GM12801 (cell line): Measurements from ENCODE around the gene INPP5D.

Experiments used
- TF ChIP-seq, protein P1 (sequence below): IDR thresholded peaks from one replicate; pipeline ENCODE4 v1.5.1; 2011; ENCODE audit warnings: control low read depth; ENCODE audit not compliant: insufficient read length; ENCODE audit errors: extremely low read depth

Gene INPP5D

DNA sequence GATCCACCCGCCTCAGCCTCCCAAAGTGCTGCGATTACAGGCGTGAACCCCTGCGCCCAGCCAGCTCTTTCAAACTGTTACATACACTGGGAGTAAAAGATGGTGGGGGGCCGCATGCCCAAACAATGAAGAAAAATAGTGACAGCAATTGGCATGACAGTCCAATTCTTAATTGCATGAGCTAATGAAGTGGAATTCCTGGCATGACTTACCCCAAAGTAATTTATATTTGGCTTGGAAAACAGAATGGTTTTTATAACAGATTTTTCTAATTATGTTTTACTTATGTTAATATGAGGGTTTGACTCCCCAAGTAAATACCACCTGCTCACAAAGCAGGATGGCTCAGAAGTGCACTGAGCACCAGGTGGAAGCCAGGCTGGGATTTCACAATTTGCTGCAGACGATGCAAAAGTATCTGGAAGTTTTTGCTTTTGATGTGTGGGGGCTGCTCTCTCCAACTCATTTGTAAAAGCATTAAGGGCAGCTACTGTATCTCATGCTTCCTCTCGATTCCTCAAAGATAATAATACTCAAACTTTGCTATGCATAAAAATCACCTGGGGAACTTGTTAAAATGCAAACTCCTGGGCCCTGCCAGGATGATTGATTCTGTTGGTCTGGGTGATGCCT is 167.3 kb downstream of the INPP5D start:
- TF ChIP-seq, protein P1, sequence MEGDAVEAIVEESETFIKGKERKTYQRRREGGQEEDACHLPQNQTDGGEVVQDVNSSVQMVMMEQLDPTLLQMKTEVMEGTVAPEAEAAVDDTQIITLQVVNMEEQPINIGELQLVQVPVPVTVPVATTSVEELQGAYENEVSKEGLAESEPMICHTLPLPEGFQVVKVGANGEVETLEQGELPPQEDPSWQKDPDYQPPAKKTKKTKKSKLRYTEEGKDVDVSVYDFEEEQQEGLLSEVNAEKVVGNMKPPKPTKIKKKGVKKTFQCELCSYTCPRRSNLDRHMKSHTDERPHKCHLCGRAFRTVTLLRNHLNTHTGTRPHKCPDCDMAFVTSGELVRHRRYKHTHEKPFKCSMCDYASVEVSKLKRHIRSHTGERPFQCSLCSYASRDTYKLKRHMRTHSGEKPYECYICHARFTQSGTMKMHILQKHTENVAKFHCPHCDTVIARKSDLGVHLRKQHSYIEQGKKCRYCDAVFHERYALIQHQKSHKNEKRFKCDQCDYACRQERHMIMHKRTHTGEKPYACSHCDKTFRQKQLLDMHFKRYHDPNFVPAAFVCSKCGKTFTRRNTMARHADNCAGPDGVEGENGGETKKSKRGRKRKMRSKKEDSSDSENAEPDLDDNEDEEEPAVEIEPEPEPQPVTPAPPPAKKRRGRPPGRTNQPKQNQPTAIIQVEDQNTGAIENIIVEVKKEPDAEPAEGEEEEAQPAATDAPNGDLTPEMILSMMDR: no peak

DNA sequence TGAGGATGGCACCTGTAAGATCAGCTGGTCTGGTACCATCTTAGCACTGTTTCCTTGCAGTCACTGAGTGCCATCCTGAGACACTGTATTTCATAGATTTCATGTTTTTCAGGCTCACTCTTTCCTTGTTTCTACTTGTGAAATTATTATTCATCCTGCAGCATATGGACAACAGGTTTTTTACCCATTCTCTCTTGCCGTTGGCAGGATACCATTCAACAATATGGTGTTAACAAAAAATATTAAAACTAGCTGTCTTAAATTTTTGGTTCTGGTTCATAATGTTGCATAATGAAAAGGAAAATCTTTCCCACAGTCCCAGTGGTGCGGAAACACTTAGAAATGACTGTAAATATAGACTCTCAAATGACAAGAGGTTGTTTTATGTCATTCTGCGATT is 168.2 kb downstream of the INPP5D start:
- TF ChIP-seq, protein P1: no peak

DNA sequence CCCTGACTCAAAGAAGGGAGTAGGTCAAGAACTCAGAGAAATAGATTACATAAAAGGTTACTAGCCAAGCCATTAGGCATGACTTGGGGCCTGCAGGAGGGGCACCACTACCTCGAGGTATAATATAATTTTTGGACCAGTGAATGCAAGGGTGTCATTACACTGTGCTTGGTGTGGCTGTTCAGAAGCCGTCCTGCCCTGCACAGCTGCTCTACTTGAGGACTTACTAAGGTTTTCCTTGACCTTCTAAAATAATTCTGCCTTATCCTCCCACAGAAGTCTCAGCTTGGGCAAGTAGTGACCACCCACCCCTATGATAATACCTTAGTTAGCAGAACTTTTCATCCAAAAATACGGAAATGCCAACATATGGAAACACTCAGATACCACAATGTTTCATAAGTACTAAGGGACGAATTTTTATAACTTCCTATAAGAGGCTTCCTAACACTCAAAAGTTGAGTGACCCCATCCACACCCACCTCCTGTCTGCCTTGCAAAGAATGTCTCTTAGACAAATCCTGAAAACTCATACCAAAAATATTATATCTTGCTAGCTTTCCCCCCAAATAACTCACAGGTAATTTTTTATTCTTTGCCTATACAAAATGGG is 173.6 kb downstream of the INPP5D start:
- TF ChIP-seq, protein P1: no peak

DNA sequence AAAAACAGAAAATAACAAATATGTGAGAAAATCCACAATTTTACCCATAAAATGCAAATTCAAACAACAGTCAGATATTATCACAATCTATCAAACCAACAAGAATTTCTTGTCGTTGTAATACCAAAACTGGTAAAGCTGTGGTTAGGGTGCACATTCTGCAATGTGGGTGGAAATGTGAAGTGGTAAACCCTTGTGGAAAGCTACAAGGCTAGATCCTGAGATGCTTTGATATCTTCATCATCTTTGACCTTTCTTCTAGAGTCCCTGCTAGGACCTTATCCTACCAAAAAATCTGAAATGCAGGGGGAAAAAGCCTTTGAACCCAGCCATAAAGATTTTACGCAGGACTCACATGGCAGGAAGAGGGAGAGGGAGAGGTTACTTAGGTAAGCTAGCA is 174.1 kb downstream of the INPP5D start:
- TF ChIP-seq, protein P1: no peak

DNA sequence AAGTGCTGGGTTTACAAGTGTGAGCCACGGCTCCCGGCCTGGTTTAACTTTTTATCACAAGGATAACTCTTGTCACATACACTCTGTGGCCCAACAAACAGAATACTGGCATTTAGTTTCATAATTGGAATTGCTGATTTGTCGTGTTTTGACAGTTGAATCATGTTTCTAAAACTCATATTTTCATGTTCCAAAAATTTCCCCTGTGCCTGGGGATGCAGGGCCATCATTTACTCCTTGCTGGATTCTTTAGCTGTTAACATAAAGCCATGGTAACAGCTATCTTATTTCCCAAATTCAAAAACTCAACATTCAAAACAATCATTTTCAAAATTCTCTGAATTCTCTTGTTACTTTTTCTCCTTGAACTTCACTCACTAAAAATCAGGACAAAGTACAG is 174.9 kb downstream of the INPP5D start:
- TF ChIP-seq, protein P1: no peak

DNA sequence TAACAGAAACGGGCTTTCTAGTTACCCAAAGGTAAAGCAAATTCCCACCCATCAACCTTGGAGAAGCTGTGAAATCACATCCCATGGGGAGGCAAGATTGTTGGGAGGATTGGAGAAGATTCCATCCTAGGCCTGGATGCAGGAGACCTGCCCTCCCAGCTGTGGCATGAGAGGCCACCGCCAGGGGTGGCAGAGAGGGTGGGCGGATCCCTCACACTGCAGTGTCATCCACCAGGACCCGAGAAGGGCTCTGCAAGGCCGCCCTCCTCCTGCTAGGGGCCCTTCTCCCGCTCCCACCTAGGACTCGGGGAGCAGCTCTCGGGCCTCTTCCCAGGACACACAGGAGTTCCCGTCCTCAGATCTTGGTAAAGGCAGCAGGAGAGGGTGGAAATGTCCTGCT is 175.8 kb downstream of the INPP5D start:
- TF ChIP-seq, protein P1: no peak

DNA sequence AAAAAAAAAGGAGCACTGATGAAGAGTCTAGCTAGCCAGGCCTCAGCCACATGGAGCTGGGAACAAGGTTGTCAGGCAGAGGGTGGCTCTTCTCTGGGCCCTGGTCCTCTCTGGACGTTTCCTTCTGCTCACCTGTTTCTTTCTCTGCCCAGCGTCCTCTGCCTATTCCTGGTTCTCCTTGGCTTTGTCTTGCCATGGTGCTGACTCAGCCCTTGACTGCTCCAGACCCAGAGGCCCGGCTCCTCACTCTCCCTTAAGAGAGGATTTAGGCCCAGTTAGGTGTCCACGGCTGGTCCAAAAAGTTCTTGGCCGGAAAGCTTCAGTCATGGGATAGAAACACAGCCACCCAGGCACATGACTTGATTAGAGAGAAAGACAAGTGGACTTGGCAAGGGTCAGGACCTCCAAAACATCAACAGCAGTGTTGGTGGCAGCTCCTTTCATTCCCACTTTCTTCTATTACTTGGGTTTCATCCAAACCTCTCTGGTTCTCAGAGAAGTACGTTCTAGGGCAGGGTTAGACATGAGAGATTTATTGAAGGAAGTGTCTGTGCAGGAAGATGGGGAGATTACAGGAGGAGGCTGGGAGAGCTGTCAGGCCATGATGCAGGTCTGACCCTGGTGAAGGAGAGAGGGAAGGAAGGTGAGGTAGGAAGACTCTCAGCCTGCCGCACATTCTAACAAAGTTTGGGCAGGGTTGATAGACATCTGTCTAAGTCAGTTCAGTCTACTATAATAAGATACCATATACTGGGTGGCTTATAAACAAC is 176.9 kb downstream of the INPP5D start:
- TF ChIP-seq, protein P1: no peak
